HG03442 (cell line): ENCODE measurements around the gene MARK3.

Source experiments
- ATAC-seq: cut with Tn5 transposase; IDR thresholded peaks from one replicate; pipeline ENCODE4 v1.9.1; 2021; ENCODE audit warnings: mild to moderate bottlenecking, moderate library complexity; ENCODE audit not compliant: unreplicated experiment

MARK3 gene

GRCh38 chr14:103535081-103535890 lies 150.1 kb downstream of the MARK3 start:
- ATAC-seq, result no peak

- ATAC-seq, result no peak
These were observed 150.8 kb downstream of the MARK3 start for GRCh38 chr14:103535891-103536565.

GRCh38 chr14:103536693-103537092 lies 151.5 kb downstream of the MARK3 start:
- no peak for ATAC-seq

- ATAC-seq, result no peak
These were observed 152.2 kb downstream of the MARK3 start for GRCh38 chr14:103537175-103537990.

GRCh38 chr14:103538291-103539055 lies 153.3 kb downstream of the MARK3 start:
- no peak for ATAC-seq

GRCh38 chr14:103539056-103539825 lies 154.0 kb downstream of the MARK3 start:
- no peak for ATAC-seq

- no peak for ATAC-seq
These were observed 155.8 kb downstream of the MARK3 start for GRCh38 chr14:103540821-103541708.

- ATAC-seq, result no peak
These were observed 156.7 kb downstream of the MARK3 start for GRCh38 chr14:103541709-103542604.

GRCh38 chr14:103542605-103543088 lies 157.4 kb downstream of the MARK3 start:
- ATAC-seq, result no peak

- no peak for ATAC-seq
These were observed 157.9 kb downstream of the MARK3 start for GRCh38 chr14:103543140-103543539.

- no peak for ATAC-seq
These were observed 158.6 kb downstream of the MARK3 start for GRCh38 chr14:103543721-103544387.

- no peak for ATAC-seq
These were observed 159.4 kb downstream of the MARK3 start for GRCh38 chr14:103544388-103545218.

GRCh38 chr14:103545219-103545914 lies 160.2 kb downstream of the MARK3 start:
- ATAC-seq, result no peak

- ATAC-seq, result no peak
These were observed 160.9 kb downstream of the MARK3 start for GRCh38 chr14:103545915-103546651.
